Measurements from ENCODE around the gene XRCC6. TPM values are rescaled to one million over a fixed set of nuclear protein-coding genes. Genes with fewer than 3 reads are reported as not detected.
"Not testable (repeated sequence)": the region's sequence is repeated elsewhere in the genome, so short reads cannot be mapped to it uniquely, and the experiment has no call there.

Gene XRCC6
- 100 to 1,000 TPM; 162 TPM for total RNA-seq
- 231 TPM for polyA plus RNA-seq (2013, experiment 1 of 2)
- polyA plus RNA-seq (2013, experiment 2 of 2) = 219 TPM
- total RNA-seq = 195 to 904 (median 316) reads per million in 172 experiments

- intact Hi-C loops (cut with DNase I, micrococcal nuclease) = loop anchor here (1.0 to 10.0 kb wide), 6 partner anchors 31 to 767 kb away; partner anchors contain the start of genes POLR3H (in 2 of the 2), ST13 (in 1 of the 2), TOB2 (in 1 of the 2) and XPNPEP3 (in 1 of the 2)
- Histone ChIP-seq H3K9me3 (ENCODE audit: control insufficient read depth in 1 of 2, insufficient read depth in 1 of 2, low read length in 2 of 2) (no peaks in the 10 kb centered on the region), H3K27me3 (ENCODE audit: control insufficient read depth in 1 of 2, insufficient read depth in 2 of 2, low read length in 2 of 2) (no peaks in the 10 kb centered on the region), H3K36me3 (ENCODE audit: insufficient read depth, low read length) (peaks cover 25% of the 10 kb centered on the region), H3K27ac (ENCODE audit: low read depth in 1 of 2, low read length in 2 of 2) (peak within 1 kb of the TSS; percentile 95 to 96), H3K4me3 (ENCODE audit: low read length) (peak within 1 kb of the TSS; percentile 65), H3K4me1 (ENCODE audit: insufficient read depth, low read length) (peaks cover 43% of the 10 kb centered on the region)
- DNase-seq (peak; percentile 99 to 100 (median 100)), ATAC-seq (ENCODE audit: poor library complexity) (peak; percentile 88)
- Mint-ChIP-seq H3K36me3 (ENCODE audit: low read depth) (peaks cover 36% of the 10 kb centered on the region), H3K4me1 (ENCODE audit: low read depth) (peaks cover 49% of the 10 kb centered on the region), H3K27ac (peak within 1 kb of the TSS; percentile 98), H3K4me3 (peak within 1 kb of the TSS; percentile 95), H3K27me3 (no peaks in the 10 kb centered on the region), H3K9me3 (no peaks in the 10 kb centered on the region)
- CTCF ChIA-PET = interaction anchor here (1.0 to 1.6 kb wide), 3 partner anchors 15 to 46 kb away, joined by 3 to 11 read pairs (median 5); partner anchors contain the start of gene PMM1
- POLR2A ChIA-PET = interaction anchor here (0.6 to 3.8 kb wide), 23 partner anchors 14 to 459 kb away, joined by 3 to 58 read pairs (median 5); partner anchors contain the start of genes ACO2, CCDC134, PHF5A and PMM1
- TF ChIP-seq CTCF (IDR thresholded peaks at IDR 0.05) = no peak
Measured at GRCh38 chr22:41621099-41621910, at the start of gene XRCC6. TSS of gene XRCC6 (plus strand) at chr22:41621295. CDS start at chr22:41622005, 710 bp downstream.

GRCh38 chr22:41571786-41572185 lies 49.3 kb upstream of the XRCC6 start:
- no peak overlapping the region for H3K4me3 Mint-ChIP-seq
- no peak for TF ChIP-seq CTCF (IDR thresholded peaks at IDR 0.05)
- no peak overlapping the region for H3K27ac Mint-ChIP-seq
- ATAC-seq (ENCODE audit: poor library complexity) = no peak
- intact Hi-C loops (cut with DNase I, micrococcal nuclease) = no loop called here
- no peak overlapping the region for H3K4me3 ChIP-seq (ENCODE audit: low read length)
- H3K27ac ChIP-seq (ENCODE audit: low read depth in 1 of 2, low read length in 2 of 2) = no peak overlapping the region
- H3K9me3 Mint-ChIP-seq = no peaks in the 10 kb centered on the region
- H3K4me1 Mint-ChIP-seq (ENCODE audit: low read depth) = no peaks in the 10 kb centered on the region
- peaks cover 4% of the 10 kb centered on the region for H3K36me3 Mint-ChIP-seq (ENCODE audit: low read depth)
- CTCF ChIA-PET = no interaction called here
- H3K27me3 Mint-ChIP-seq = no peaks in the 10 kb centered on the region
- peaks cover 1% of the 10 kb centered on the region for H3K36me3 ChIP-seq (ENCODE audit: insufficient read depth, low read length)
- H3K4me1 ChIP-seq (ENCODE audit: insufficient read depth, low read length) = no peaks in the 10 kb centered on the region
- H3K9me3 ChIP-seq (ENCODE audit: control insufficient read depth in 1 of 2, insufficient read depth in 1 of 2, low read length in 2 of 2) = no peaks in the 10 kb centered on the region
- no peaks in the 10 kb centered on the region for H3K27me3 ChIP-seq (ENCODE audit: control insufficient read depth in 1 of 2, insufficient read depth in 2 of 2, low read length in 2 of 2)
- POLR2A ChIA-PET = no interaction called here
- no peak for DNase-seq

- H3K4me3 ChIP-seq (ENCODE audit: low read length); H3K9me3 ChIP-seq (ENCODE audit: control insufficient read depth in 1 of 2, insufficient read depth in 1 of 2, low read length in 2 of 2); H3K27me3 Mint-ChIP-seq; H3K36me3 ChIP-seq (ENCODE audit: insufficient read depth, low read length); intact Hi-C loops (cut with DNase I, micrococcal nuclease); H3K27ac ChIP-seq (ENCODE audit: low read depth in 1 of 2, low read length in 2 of 2); H3K9me3 Mint-ChIP-seq; H3K36me3 Mint-ChIP-seq (ENCODE audit: low read depth); H3K4me3 Mint-ChIP-seq; DNase-seq; ATAC-seq (ENCODE audit: poor library complexity); H3K4me1 ChIP-seq (ENCODE audit: insufficient read depth, low read length); H3K4me1 Mint-ChIP-seq (ENCODE audit: low read depth); H3K27ac Mint-ChIP-seq; H3K27me3 ChIP-seq (ENCODE audit: control insufficient read depth in 1 of 2, insufficient read depth in 2 of 2, low read length in 2 of 2); CTCF ChIA-PET; POLR2A ChIA-PET: not testable (repeated sequence)
Measured at GRCh38 chr22:41572305-41572704, 48.8 kb upstream of the XRCC6 start.

Data from CD4-positive, alpha-beta T cell (primary cell).